Common myeloid progenitor, CD34-positive (primary cell): Measurements from ENCODE around the gene OBSCN.
"Not testable (repeated sequence)": the region's sequence is repeated elsewhere in the genome, so short reads cannot be mapped to it uniquely, and the experiment has no call there.

ENCODE experiments used
- CTCF ChIA-PET: fragments of 350-600 bp; sonication (Branson Sonifier 250); formaldehyde crosslinking; loops from one replicate; lab custom pipeline; 2021; ENCODE audit warnings: antibody characterized with exemption; lab: Charles Lee
- POLR2A ChIA-PET: fragments of 350-600 bp; sonication (Branson Sonifier 250); formaldehyde crosslinking; loops from one replicate; lab custom pipeline; 2021; ENCODE audit warnings: antibody characterized with exemption; lab: Charles Lee
- DNase-seq, 3 donors: peaks; one replicate each; pipeline versions ENCODE4 v3.0.0 to v3.0.0-alpha.2; 2013
- H3K27ac ChIP-seq, 2 experiments: 1 replicate in 1 of 2; 2 replicates in 1 of 2; pipeline ENCODE4 v1.7.0; 2013; ENCODE audit warnings: inconsistent platforms in 2 of 2, low read length in 2 of 2, mild to moderate bottlenecking in 2 of 2, low read depth in 1 of 2, moderate library complexity in 1 of 2; ENCODE audit not compliant: severe bottlenecking in 2 of 2, insufficient read depth in 1 of 2, poor library complexity in 1 of 2
- H3K27me3 ChIP-seq, 5 experiments: replicated peaks in 2 of 5; 1 replicate in 3 of 5; 2 replicates in 2 of 5; pipeline versions ENCODE4 v1.6.1 to v1.7.0; 2013; ENCODE audit warnings: low read length in 4 of 5, mild to moderate bottlenecking in 2 of 5, moderate library complexity in 2 of 5, inconsistent platforms in 1 of 5; ENCODE audit not compliant: insufficient read depth in 5 of 5, control insufficient read depth in 4 of 5
- H3K36me3 ChIP-seq, 4 experiments: 1 replicate in 2 of 4; 2 replicates in 2 of 4; pipeline versions ENCODE4 v1.6.1 to v1.7.0; 2013; ENCODE audit warnings: low read length in 3 of 4, control low read depth in 1 of 4, mild to moderate bottlenecking in 1 of 4; ENCODE audit not compliant: control insufficient read depth in 4 of 4, insufficient read depth in 4 of 4
- H3K4me1 ChIP-seq, 4 experiments: 1 replicate in 3 of 4; 2 replicates in 1 of 4; pipeline versions ENCODE4 v1.6.1 to v1.7.1; 2013; ENCODE audit warnings: low read length in 3 of 4, mild to moderate bottlenecking in 3 of 4, control low read depth in 1 of 4, inconsistent platforms in 1 of 4, moderate library complexity in 1 of 4; ENCODE audit not compliant: control insufficient read depth in 4 of 4, insufficient read depth in 4 of 4; ENCODE audit errors: control extremely low read depth in 1 of 4
- H3K4me3 ChIP-seq, 7 experiments: 1 replicate in 4 of 7; 2 replicates in 3 of 7; pipeline versions ENCODE4 v1.5.1 to v1.7.0; 2013; ENCODE audit warnings: mild to moderate bottlenecking in 7 of 7, low read length in 6 of 7, moderate library complexity in 6 of 7, inconsistent platforms in 2 of 7, low read depth in 2 of 7, control low read depth in 1 of 7; ENCODE audit not compliant: insufficient read depth in 4 of 7, control insufficient read depth in 1 of 7; ENCODE audit errors: extremely low read depth in 1 of 7
- H3K9me3 ChIP-seq, 5 experiments: 1 replicate in 4 of 5; 2 replicates in 1 of 5; pipeline versions ENCODE4 v1.6.1 to v1.7.1; 2013; ENCODE audit warnings: low read length in 4 of 5, mild to moderate bottlenecking in 2 of 5, inconsistent platforms in 1 of 5, low read depth in 1 of 5, moderate library complexity in 1 of 5; ENCODE audit not compliant: control insufficient read depth in 4 of 5, insufficient read depth in 2 of 5; ENCODE audit errors: control extremely low read depth in 1 of 5
- WGBS: methylation state at CpG from one replicate; pipeline ENCODE4 v1.1.5; 2013; ENCODE audit not compliant: insufficient coverage; 5-methylcytosine and 5-hydroxymethylcytosine counted together

The OBSCN gene

GRCh38 chr1:228182296-228183030 is 25.4 kb upstream of the OBSCN start:
- CTCF ChIA-PET: interaction anchor here (1.1 to 7.5 kb wide), 3 partner anchors 16 to 183 kb away, joined by 4 to 51 read pairs (median 9); partner anchors contain the start of gene IBA57
- WGBS: 97% methylated on average over 4 of the region's 32 CpGs

GRCh38 chr1:228184152-228184551 is 23.7 kb upstream of the OBSCN start:
- Histone ChIP-seq H3K27me3 (no peaks in the 10 kb centered on the region), H3K4me1 (peaks cover 4 to 13% (median 9%) of the 10 kb centered on the region in 4 experiments), H3K9me3 (peaks cover 0 to 1% (median 0%) of the 10 kb centered on the region in 5 experiments), H3K36me3 (no peaks in the 10 kb centered on the region), H3K27ac (no peak overlapping the region), H3K4me3 (no peak overlapping the region)
- no peak for DNase-seq
- POLR2A ChIA-PET: no interaction called here
- WGBS: 90% methylated on average over 2 of the region's 7 CpGs
- CTCF ChIA-PET: interaction anchor here (1.2 kb wide), 1 partner anchor 16 kb away, joined by 4 read pairs; no protein-coding TSS in a partner anchor

More at GRCh38 chr1:228182296-228183030, 25.4 kb upstream of the OBSCN start:
- Histone ChIP-seq H3K9me3 (no peaks in the 10 kb centered on the region), H3K27ac (no peak overlapping the region), H3K36me3 (no peaks in the 10 kb centered on the region), H3K27me3 (no peaks in the 10 kb centered on the region), H3K4me3 (no peak overlapping the region), H3K4me1 (peaks cover 4 to 30% (median 23%) of the 10 kb centered on the region in 4 experiments)
- DNase-seq: no peak
- POLR2A ChIA-PET: interaction anchor here (1.1 kb wide), 1 partner anchor 16 kb away, joined by 3 read pairs; no protein-coding TSS in a partner anchor

GRCh38 chr1:228185641-228185965 is 22.2 kb upstream of the OBSCN start:
- Histone ChIP-seq H3K36me3 (no peaks in the 10 kb centered on the region), H3K27ac (no peak overlapping the region), H3K4me3 (no peak overlapping the region), H3K4me1 (peaks cover 0 to 2% (median under 1%) of the 10 kb centered on the region in 4 experiments), H3K9me3 (peaks cover 0 to 1% (median 0%) of the 10 kb centered on the region in 5 experiments), H3K27me3 (no peaks in the 10 kb centered on the region)
- DNase-seq: no peak
- POLR2A ChIA-PET: no interaction called here
- WGBS: 91% methylated on average over 10 of the region's 11 CpGs
- CTCF ChIA-PET: interaction anchor here (1.1 to 1.2 kb wide), 2 partner anchors 20 to 315 kb away, joined by 3 read pairs; no protein-coding TSS in a partner anchor

GRCh38 chr1:228188249-228188648 is 19.6 kb upstream of the OBSCN start:
- DNase-seq, H3K9me3 ChIP-seq, H3K4me1 ChIP-seq, H3K36me3 ChIP-seq, H3K4me3 ChIP-seq, H3K27ac ChIP-seq, POLR2A ChIA-PET, H3K27me3 ChIP-seq: not testable (repeated sequence)
- CTCF ChIA-PET: interaction anchor here (1.4 kb wide), 1 partner anchor 57 kb away, joined by 4 read pairs; no protein-coding TSS in a partner anchor
- 83% methylated on average over 1 of the region's 2 CpGs for WGBS

GRCh38 chr1:228190182-228190581 is 17.7 kb upstream of the OBSCN start:
- WGBS: 86% methylated on average over 9 of the region's 14 CpGs
- ChIA-PET POLR2A (no interaction called here), CTCF (no interaction called here)
- Histone ChIP-seq H3K4me3 (no peak overlapping the region), H3K27me3 (no peaks in the 10 kb centered on the region), H3K36me3 (peaks cover 0 to 2% (median 0%) of the 10 kb centered on the region in 4 experiments), H3K27ac (no peak overlapping the region), H3K4me1 (no peaks in the 10 kb centered on the region), H3K9me3 (peaks cover 0 to 1% (median 0%) of the 10 kb centered on the region in 5 experiments)
- DNase-seq: no peak

- Histone ChIP-seq H3K4me1 (no peaks in the 10 kb centered on the region), H3K27me3 (no peaks in the 10 kb centered on the region), H3K9me3 (peaks cover 0 to 1% (median 0%) of the 10 kb centered on the region in 5 experiments), H3K27ac (no peak overlapping the region), H3K4me3 (no peak overlapping the region), H3K36me3 (peaks cover 0 to 2% (median 0%) of the 10 kb centered on the region in 4 experiments)
- ChIA-PET POLR2A (no interaction called here), CTCF (no interaction called here)
- no peak for DNase-seq
- WGBS: 100% methylated on average over 2 of the region's 5 CpGs
These were observed 17.1 kb upstream of the OBSCN start for GRCh38 chr1:228190778-228191177.

- Histone ChIP-seq H3K27ac (no peak overlapping the region), H3K27me3 (no peaks in the 10 kb centered on the region), H3K4me1 (no peaks in the 10 kb centered on the region), H3K36me3 (peaks cover 0 to 4% (median 0%) of the 10 kb centered on the region in 4 experiments), H3K4me3 (no peak overlapping the region), H3K9me3 (peaks cover 0 to 12% (median 2%) of the 10 kb centered on the region in 5 experiments)
- DNase-seq: peak in 2 of 3 donors; percentile 54 to 69
- 93% methylated on average over 3 of the region's 3 CpGs for WGBS
- ChIA-PET CTCF (no interaction called here), POLR2A (no interaction called here)
These were observed 13.4 kb upstream of the OBSCN start for GRCh38 chr1:228194436-228194835.
